NCI-H2107 (cell line): ENCODE data around the gene SIK1.
"Not testable (repeated sequence)": the region's sequence is repeated elsewhere in the genome, so short reads cannot be mapped to it uniquely, and the experiment has no call there.

Experiments
- DNase-seq: peaks from one replicate; lab custom pipeline; 2025; lab: John Stamatoyannopoulos, UW

Gene SIK1

GRCh38 chr21:43439316-43440075 lies 12.6 kb upstream of the SIK1 start:
- not testable (repeated sequence) for DNase-seq

GRCh38 chr21:43436272-43436671 lies 9.3 kb upstream of the SIK1 start:
- not testable (repeated sequence) for DNase-seq

GRCh38 chr21:43433340-43434136 lies 6.6 kb upstream of the SIK1 start:
- DNase-seq = not testable (repeated sequence)

GRCh38 chr21:43430830-43431416 lies 4.0 kb upstream of the SIK1 start:
- DNase-seq = not testable (repeated sequence)

GRCh38 chr21:43428964-43429363 lies 2.0 kb upstream of the SIK1 start:
- not testable (repeated sequence) for DNase-seq

GRCh38 chr21:43427242-43427559 lies 270 bp upstream of the SIK1 start:
- not testable (repeated sequence) for DNase-seq

- DNase-seq = not testable (repeated sequence)
Observed at GRCh38 chr21:43426004-43426403, 927 bp downstream of the SIK1 start.

GRCh38 chr21:43419475-43419874 lies 7.5 kb downstream of the SIK1 start:
- DNase-seq = not testable (repeated sequence)

GRCh38 chr21:43414576-43414975 lies 12.4 kb downstream of the SIK1 start:
- not testable (repeated sequence) for DNase-seq

- not testable (repeated sequence) for DNase-seq
Observed at GRCh38 chr21:43412020-43412788, 14.7 kb downstream of the SIK1 start.

GRCh38 chr21:43410456-43411068 lies 16.4 kb downstream of the SIK1 start:
- DNase-seq = not testable (repeated sequence)

GRCh38 chr21:43407139-43407538 lies 19.8 kb downstream of the SIK1 start:
- DNase-seq = not testable (repeated sequence)

- not testable (repeated sequence) for DNase-seq
Observed at GRCh38 chr21:43404450-43404849, 22.5 kb downstream of the SIK1 start.

GRCh38 chr21:43403651-43404430 lies 23.1 kb downstream of the SIK1 start:
- DNase-seq = not testable (repeated sequence)

GRCh38 chr21:43401125-43401524 lies 25.8 kb downstream of the SIK1 start:
- DNase-seq = not testable (repeated sequence)

GRCh38 chr21:43399595-43400015 lies 27.3 kb downstream of the SIK1 start:
- DNase-seq = not testable (repeated sequence)

GRCh38 chr21:43399136-43399535 lies 27.8 kb downstream of the SIK1 start:
- not testable (repeated sequence) for DNase-seq

- DNase-seq = not testable (repeated sequence)
Observed at GRCh38 chr21:43398533-43398932, 28.4 kb downstream of the SIK1 start.

- not testable (repeated sequence) for DNase-seq
Observed at GRCh38 chr21:43398000-43398399, 28.9 kb downstream of the SIK1 start.

- not testable (repeated sequence) for DNase-seq
Observed at GRCh38 chr21:43397439-43397808, 29.5 kb downstream of the SIK1 start.
